Left lung (tissue), 10 donors: ENCODE data around the gene CRHR2. TPM values are rescaled to one million over a fixed set of nuclear protein-coding genes. Genes with fewer than 3 reads are reported as not detected.

Experiments
- ATAC-seq: fragments of 200-7000 bp; cut with Tn5 transposase; one replicate; pipeline ENCODE4 v1.9.1; 2020; ENCODE audit warnings: moderate library complexity
- DNase-seq, 4 donors: peaks; one replicate each; pipeline ENCODE4 v3.0.0-alpha.2; 2013 to 2020
- H3K27ac ChIP-seq, 2 donors: fragments of 200-600 bp; sonication (generic) in 1 of 2; one replicate each; pipeline versions ENCODE4 v1.5.0 to v1.8.0; 2020 to 2021
- H3K27me3 ChIP-seq, 2 donors: fragments of 200-600 bp; sonication (generic) in 1 of 2; one replicate each; pipeline versions ENCODE4 v1.5.0 to v1.8.0; 2020 to 2021
- H3K36me3 ChIP-seq, 2 donors: fragments of 200-600 bp; sonication (generic) in 1 of 2; one replicate each; pipeline versions ENCODE4 v1.5.0 to v1.8.0; 2020 to 2021
- H3K4me1 ChIP-seq, 2 donors: fragments of 200-600 bp; one replicate each; pipeline ENCODE4 v1.8.0; 2021
- H3K4me3 ChIP-seq, 2 donors: fragments of 200-600 bp; sonication (generic) in 1 of 2; one replicate each; pipeline versions ENCODE4 v1.5.0 to v1.8.0; 2020 to 2021; ENCODE audit warnings: mild to moderate bottlenecking in 1 of 2
- H3K9me3 ChIP-seq, 2 donors: fragments of 200-600 bp; sonication (generic) in 1 of 2; one replicate each; pipeline versions ENCODE4 v1.5.0 to v1.8.0; 2020 to 2021
- intact Hi-C, 2 donors: fragments of 100-400 bp; cut with DNase I; formaldehyde crosslinking; loops; one replicate each; pipeline versions ENCODE4 v1.11.2 to v1.14.2; 2022
- polyA plus RNA-seq, 6 donors: library from polyadenylated mRNA; unstranded; fragments of 120-200 nt; gene quantifications; one replicate each; pipeline ENCODE4 v1.2.1, GENCODE V29; 2013; ENCODE audit not compliant: insufficient read length in 6 of 6
- total RNA-seq, 2 donors: library from RNA; stranded (reverse); fragmentation: NEBNext Ultra II Directional; extraction: Animal tissue kit (Norgen Biotek cat#: 25700); gene quantifications; one replicate each; pipeline ENCODE4 v1.2.1, GENCODE V29; 2021
- TF ChIP-seq, protein P1 (sequence below), 2 donors: fragments of 200-600 bp; sonication (generic) in 1 of 2; IDR thresholded peaks; one replicate each; pipeline versions ENCODE4 v1.5.0 to v1.8.0; 2021; ENCODE audit warnings: antibody characterized with exemption in 2 of 2
- donor health status: DM: no; HTN: yes; CAD: no.
- donor health status: DM: no; HTN: no; CAD: no.

CRHR2 gene
- total and polyA plus RNA-seq, 8 donors = 0.15 to 0.41 (median 0.24) TPM; not detected in 1

DNA sequence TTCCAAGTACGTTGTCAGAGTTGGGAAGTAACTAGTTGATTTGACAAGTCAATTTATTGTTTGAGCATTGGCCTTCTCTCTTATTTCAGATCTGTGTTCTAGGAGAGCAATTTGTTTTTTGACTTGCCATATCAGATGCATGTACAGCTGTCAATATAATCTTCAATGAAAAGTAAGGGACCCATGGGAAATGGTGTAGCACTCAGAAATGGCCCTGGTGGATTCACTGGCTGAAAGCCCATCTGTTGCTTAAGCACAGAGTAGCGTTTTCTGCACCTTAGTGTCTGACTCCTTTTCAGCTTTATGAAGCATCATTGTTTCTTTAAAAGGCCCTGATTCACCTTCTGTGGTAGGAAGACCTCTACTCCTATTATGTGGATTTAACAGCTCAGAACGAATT, 77.4 kb downstream of the CRHR2 start:
- no peaks in the 10 kb centered on the region for H3K27me3 ChIP-seq
- intact Hi-C loops = no loop called here
- ATAC-seq (no peak), DNase-seq (no peak)
- no peak overlapping the region for H3K27ac ChIP-seq
- no peaks in the 10 kb centered on the region for H3K9me3 ChIP-seq
- TF ChIP-seq, protein P1, sequence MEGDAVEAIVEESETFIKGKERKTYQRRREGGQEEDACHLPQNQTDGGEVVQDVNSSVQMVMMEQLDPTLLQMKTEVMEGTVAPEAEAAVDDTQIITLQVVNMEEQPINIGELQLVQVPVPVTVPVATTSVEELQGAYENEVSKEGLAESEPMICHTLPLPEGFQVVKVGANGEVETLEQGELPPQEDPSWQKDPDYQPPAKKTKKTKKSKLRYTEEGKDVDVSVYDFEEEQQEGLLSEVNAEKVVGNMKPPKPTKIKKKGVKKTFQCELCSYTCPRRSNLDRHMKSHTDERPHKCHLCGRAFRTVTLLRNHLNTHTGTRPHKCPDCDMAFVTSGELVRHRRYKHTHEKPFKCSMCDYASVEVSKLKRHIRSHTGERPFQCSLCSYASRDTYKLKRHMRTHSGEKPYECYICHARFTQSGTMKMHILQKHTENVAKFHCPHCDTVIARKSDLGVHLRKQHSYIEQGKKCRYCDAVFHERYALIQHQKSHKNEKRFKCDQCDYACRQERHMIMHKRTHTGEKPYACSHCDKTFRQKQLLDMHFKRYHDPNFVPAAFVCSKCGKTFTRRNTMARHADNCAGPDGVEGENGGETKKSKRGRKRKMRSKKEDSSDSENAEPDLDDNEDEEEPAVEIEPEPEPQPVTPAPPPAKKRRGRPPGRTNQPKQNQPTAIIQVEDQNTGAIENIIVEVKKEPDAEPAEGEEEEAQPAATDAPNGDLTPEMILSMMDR (IDR thresholded peaks at IDR 0.05) = no peak
- H3K36me3 ChIP-seq = peaks cover 0 to 99% of the 10 kb centered on the region in 2 donors
- no peak overlapping the region for H3K4me3 ChIP-seq
- no peaks in the 10 kb centered on the region for H3K4me1 ChIP-seq

Other genes starting within 250 kb of the CRHR2 start
- 10 to 100 TPM; 18.4 to 22.6 TPM for gene NOD1, start 203.7 kb downstream of the CRHR2 start, total RNA-seq
- gene NOD1, start 203.7 kb downstream of the CRHR2 start, polyA plus RNA-seq = 10 to 100 TPM; 22.6 to 27.4 (median 25.8) TPM
- gene GGCT, start 177.6 kb downstream of the CRHR2 start, total RNA-seq = 10 to 100 TPM; 41.9 to 42.9 TPM
- gene GGCT, start 177.6 kb downstream of the CRHR2 start, polyA plus RNA-seq = 10 to 100 TPM; 58.5 to 68.4 (median 63.8) TPM
- 100 to 1,000 TPM; 102 to 131 TPM for gene GARS1, start 87.6 kb downstream of the CRHR2 start, total RNA-seq
- 10 to 100 TPM; 71.2 to 84.6 (median 76.2) TPM for gene GARS1, start 87.6 kb downstream of the CRHR2 start, polyA plus RNA-seq
- gene INMT, start 69.7 kb upstream of the CRHR2 start, total RNA-seq = 100 to 1,000 TPM; 123 to 164 TPM
- 10 to 100 TPM in 5 of 6 donors, 1 to 10 TPM in 1; 8.9 to 33.8 (median 19.1) TPM for gene INMT, start 69.7 kb upstream of the CRHR2 start, polyA plus RNA-seq
- gene MINDY4, start 89.0 kb upstream of the CRHR2 start, total RNA-seq = 1 to 10 TPM; 8.0 to 9.4 TPM
- gene MINDY4, start 89.0 kb upstream of the CRHR2 start, polyA plus RNA-seq = 10 to 100 TPM; 15.2 to 56.0 (median 19.2) TPM
- gene AQP1, start 229.4 kb upstream of the CRHR2 start, total RNA-seq = 1,000 to 10,000 TPM in 1 of 2 donors, 100 to 1,000 TPM in 1; 567 to 1,008 TPM
- 100 to 1,000 TPM in 5 of 6 donors, 10 to 100 TPM in 1; 91.6 to 330 (median 177) TPM for gene AQP1, start 229.4 kb upstream of the CRHR2 start, polyA plus RNA-seq